DMS114 treated with DMSO at 0.1 percent for 48 hours (cell line): ENCODE data around the gene NRG3.
"Not testable (repeated sequence)": the region's sequence is repeated elsewhere in the genome, so short reads cannot be mapped to it uniquely, and the experiment has no call there.

Experiments used
- DNase-seq: peaks from one replicate; lab custom pipeline; 2025; ENCODE audit not compliant: unreplicated experiment; lab: John Stamatoyannopoulos, UW

Gene NRG3

GRCh38 chr10:81957976-81958375 is 83.0 kb downstream of the NRG3 start:
- DNase-seq: no peak

- DNase-seq: no peak
These were observed 84.0 kb downstream of the NRG3 start for GRCh38 chr10:81959016-81959415.

GRCh38 chr10:81961451-81962184 is 86.6 kb downstream of the NRG3 start:
- DNase-seq: no peak

GRCh38 chr10:81963606-81964005 is 88.6 kb downstream of the NRG3 start:
- no peak for DNase-seq

- no peak for DNase-seq
These were observed 92.7 kb downstream of the NRG3 start for GRCh38 chr10:81967716-81968115.

GRCh38 chr10:81969136-81969535 is 94.1 kb downstream of the NRG3 start:
- DNase-seq: no peak

- DNase-seq: no peak
These were observed 103.2 kb downstream of the NRG3 start for GRCh38 chr10:81978238-81978637.

GRCh38 chr10:81981724-81982123 is 106.7 kb downstream of the NRG3 start:
- no peak for DNase-seq

GRCh38 chr10:81984428-81984827 is 109.4 kb downstream of the NRG3 start:
- DNase-seq: no peak

GRCh38 chr10:81995254-81995653 is 120.3 kb downstream of the NRG3 start:
- DNase-seq: no peak

GRCh38 chr10:81996927-81997326 is 121.9 kb downstream of the NRG3 start:
- DNase-seq: no peak

GRCh38 chr10:82020999-82021398 is 146.0 kb downstream of the NRG3 start:
- no peak for DNase-seq

GRCh38 chr10:82027711-82028110 is 152.7 kb downstream of the NRG3 start:
- no peak for DNase-seq

GRCh38 chr10:82037076-82037475 is 162.1 kb downstream of the NRG3 start:
- no peak for DNase-seq

GRCh38 chr10:82038587-82038986 is 163.6 kb downstream of the NRG3 start:
- no peak for DNase-seq

GRCh38 chr10:82040336-82040735 is 165.3 kb downstream of the NRG3 start:
- no peak for DNase-seq

GRCh38 chr10:82041018-82041417 is 166.0 kb downstream of the NRG3 start:
- no peak for DNase-seq

GRCh38 chr10:82056391-82056790 is 181.4 kb downstream of the NRG3 start:
- no peak for DNase-seq

- DNase-seq: not testable (repeated sequence)
These were observed 192.2 kb downstream of the NRG3 start for GRCh38 chr10:82067192-82067591.

GRCh38 chr10:82068501-82068900 is 193.5 kb downstream of the NRG3 start:
- no peak for DNase-seq

- DNase-seq: no peak
These were observed 196.2 kb downstream of the NRG3 start for GRCh38 chr10:82071231-82071630.

- DNase-seq: no peak
These were observed 197.1 kb downstream of the NRG3 start for GRCh38 chr10:82072124-82072523.

- no peak for DNase-seq
These were observed 200.6 kb downstream of the NRG3 start for GRCh38 chr10:82075605-82076004.
